BLaER1 treated with 17β-estradiol and CSF1 and Interleukin-3, amounts not matched to agents 10 nM and 100 nM (cell line): Measurements from ENCODE around the gene AHSP.
A peak's percentile ranks its signal among the peaks of the same experiment; 100 is the strongest.
"Not testable (repeated sequence)": the region's sequence is repeated elsewhere in the genome, so short reads cannot be mapped to it uniquely, and the experiment has no call there.

Experiments used
- H3K27ac ChIP-seq, 11 experiments: shearing (Covaris generic); formaldehyde crosslinking; 2 replicates each; pipeline ENCODE4 v1.8.1; 2022
- H3K27me3 ChIP-seq, 11 experiments: shearing (Covaris generic); formaldehyde crosslinking; 2 replicates each; pipeline ENCODE4 v1.8.1; 2022
- H3K36me3 ChIP-seq, 11 experiments: shearing (Covaris generic); formaldehyde crosslinking; 2 replicates each; pipeline ENCODE4 v1.8.1; 2022
- H3K4me1 ChIP-seq, 10 experiments: shearing (Covaris generic); formaldehyde crosslinking; 2 replicates each; pipeline ENCODE4 v1.8.1; 2022
- H3K4me2 ChIP-seq, 11 experiments: shearing (Covaris generic); formaldehyde crosslinking; 2 replicates each; pipeline ENCODE4 v1.8.1; 2022
- H3K4me3 ChIP-seq, 10 experiments: shearing (Covaris generic); formaldehyde crosslinking; 2 replicates each; pipeline ENCODE4 v1.8.1; 2022
- H3K9ac ChIP-seq, 11 experiments: shearing (Covaris generic); formaldehyde crosslinking; 2 replicates each; pipeline ENCODE4 v1.8.1; 2022
- H3K9me3 ChIP-seq, 11 experiments: shearing (Covaris generic); formaldehyde crosslinking; replicated peaks in 1 of 11; 2 replicates each; pipeline ENCODE4 v1.8.1; 2022
- H4K20me1 ChIP-seq, 11 experiments: shearing (Covaris generic); formaldehyde crosslinking; 2 replicates each; pipeline ENCODE4 v1.8.1; 2022
- Cebpa-rat ChIP-seq, 11 experiments: shearing (Covaris generic); IDR thresholded peaks; 2 replicates each; pipeline ENCODE4 v1.8.1; 2022

AHSP gene

GRCh38 chr16:31568577-31569359 is 41.1 kb downstream of the AHSP start:
- Histone ChIP-seq H3K9me3 (peaks cover 9 to 46% (median 34%) of the 10 kb centered on the region in 11 experiments; a peak in 20 of 22 replicates), H3K27ac (no peak overlapping the region; a peak in 2 of 22 replicates), H3K4me2 (peak overlapping the region; percentile 85 to 98 (median 96)), H3K4me3 (peak overlapping the region; percentile 59 to 77 (median 68)), H3K9ac (peak overlapping the region; percentile 38 to 72 (median 68); a peak in 20 of 22 replicates), H3K27me3 (peaks cover 11 to 25% (median 22%) of the 10 kb centered on the region in 11 experiments), H3K4me1 (peaks cover 5 to 16% (median 12%) of the 10 kb centered on the region in 10 experiments; a peak in 14 of 20 replicates), H4K20me1 (no peaks in the 10 kb centered on the region), H3K36me3 (no peaks in the 10 kb centered on the region)
- TF ChIP-seq Cebpa-rat (IDR thresholded peaks at IDR 0.05) = no peak

GRCh38 chr16:31569360-31569717 is 41.6 kb downstream of the AHSP start:
- H3K4me3 ChIP-seq = peak overlapping the region; percentile 59 to 77 (median 68)
- H3K9ac ChIP-seq = peak overlapping the region; percentile 38 to 72 (median 68); a peak in 20 of 22 replicates
- no peaks in the 10 kb centered on the region for H3K36me3 ChIP-seq
- TF ChIP-seq Cebpa-rat (IDR thresholded peaks at IDR 0.05) = no peak
- no peaks in the 10 kb centered on the region for H4K20me1 ChIP-seq
- peaks cover 9 to 49% (median 34%) of the 10 kb centered on the region in 11 experiments; a peak in 20 of 22 replicates for H3K9me3 ChIP-seq
- no peak overlapping the region; a peak in 2 of 22 replicates for H3K27ac ChIP-seq
- peaks cover 11 to 25% (median 22%) of the 10 kb centered on the region in 11 experiments for H3K27me3 ChIP-seq
- H3K4me2 ChIP-seq = peak overlapping the region; percentile 85 to 98 (median 96)
- H3K4me1 ChIP-seq = peaks cover 5 to 16% (median 12%) of the 10 kb centered on the region in 10 experiments; a peak in 14 of 20 replicates

- H3K4me3 ChIP-seq = no peak overlapping the region
- peaks cover 0 to 9% (median 0%) of the 10 kb centered on the region in 11 experiments; a peak in 1 of 22 replicates for H3K36me3 ChIP-seq
- peak overlapping the region in 2 of 11 experiments; percentile 10 to 17; a peak in 2 of 22 replicates for H3K27ac ChIP-seq
- H3K4me2 ChIP-seq = peak overlapping the region in 4 of 11 experiments; percentile 11 to 61 (median 28); a peak in 6 of 22 replicates
- peaks cover 42 to 82% (median 63%) of the 10 kb centered on the region in 11 experiments for H3K9me3 ChIP-seq
- H3K4me1 ChIP-seq = peaks cover 5 to 16% (median 12%) of the 10 kb centered on the region in 10 experiments; a peak in 14 of 20 replicates
- H3K9ac ChIP-seq = no peak overlapping the region
- TF ChIP-seq Cebpa-rat (IDR thresholded peaks at IDR 0.05) = no peak
- no peaks in the 10 kb centered on the region for H4K20me1 ChIP-seq
- H3K27me3 ChIP-seq = peaks cover 11 to 25% (median 22%) of the 10 kb centered on the region in 11 experiments
These were observed 45.1 kb downstream of the AHSP start for GRCh38 chr16:31572821-31573220.

- not testable (repeated sequence) for H3K36me3 ChIP-seq, H3K27ac ChIP-seq, H3K4me3 ChIP-seq, H3K4me2 ChIP-seq, H3K9ac ChIP-seq, H4K20me1 ChIP-seq
- Histone ChIP-seq H3K27me3 (peaks cover 3 to 12% (median 9%) of the 10 kb centered on the region in 11 experiments), H3K9me3 (peaks cover 48 to 82% (median 68%) of the 10 kb centered on the region in 11 experiments), H3K4me1 (peaks cover under 1 to 16% (median 6%) of the 10 kb centered on the region in 10 experiments; a peak in 13 of 20 replicates)
These were observed 46.5 kb downstream of the AHSP start for GRCh38 chr16:31574159-31574558.

GRCh38 chr16:31577411-31577810 is 49.7 kb downstream of the AHSP start:
- no peak overlapping the region for H3K27ac ChIP-seq
- peaks cover 68 to 87% (median 78%) of the 10 kb centered on the region in 11 experiments for H3K9me3 ChIP-seq
- H3K4me3 ChIP-seq = no peak overlapping the region
- H4K20me1 ChIP-seq = no peaks in the 10 kb centered on the region
- H3K4me2 ChIP-seq = no peak overlapping the region
- no peak overlapping the region for H3K9ac ChIP-seq
- H3K4me1 ChIP-seq = peaks cover 0 to 12% (median 4%) of the 10 kb centered on the region in 10 experiments; a peak in 6 of 20 replicates
- H3K36me3 ChIP-seq = peaks cover 0 to 9% (median 0%) of the 10 kb centered on the region in 11 experiments; a peak in 1 of 22 replicates
- TF ChIP-seq Cebpa-rat (IDR thresholded peaks at IDR 0.05) = no peak
- no peaks in the 10 kb centered on the region for H3K27me3 ChIP-seq
